Airway epithelial cell (primary cell): ENCODE results near the gene NOS3. TPM values are rescaled to one million over a fixed set of nuclear protein-coding genes. Genes with fewer than 3 reads are reported as not detected.

Source experiments
- total RNA-seq: library from RNA; depleted of rRNA; stranded (reverse); fragments of >200 nt; gene quantifications from 2 replicates; pipeline ENCODE4 v1.2.3, GENCODE V29; 2015

NOS3 gene
- 0.49 and 0.51 TPM in 2 replicates for total RNA-seq

GRCh38 chr7:150990416-150991186 is at the start of gene NOS3:
NOS3 (plus strand) TSS chr7:150991017; CDS start chr7:150993804, 2,787 bp downstream.

GRCh38 chr7:150978126-150978789 is 12.6 kb upstream of the NOS3 start, which contains the start of gene KCNH2:
KCNH2 (minus strand) TSS chr7:150978321; CDS start chr7:150977913, 408 bp downstream.

GRCh38 chr7:151024435-151025056 is 33.7 kb downstream of the NOS3 start, which contains the start of gene ATG9B:
ATG9B (minus strand) TSS chr7:151024494; CDS start chr7:151024423, 71 bp downstream.

GRCh38 chr7:151028131-151028947 is 37.5 kb downstream of the NOS3 start, which contains the start of gene ABCB8:
ABCB8 (plus strand) TSS chr7:151028450; CDS start chr7:151028516, 66 bp downstream.

GRCh38 chr7:151047976-151048815 is 57.4 kb downstream of the NOS3 start, which contains the start of gene ASIC3:
ASIC3 (plus strand) TSS chr7:151048531; CDS start chr7:151048886, 355 bp downstream.

GRCh38 chr7:151057506-151057988 is 66.7 kb downstream of the NOS3 start, which contains the start of gene CDK5:
CDK5 (minus strand) TSS chr7:151057897; CDS start chr7:151057848, 49 bp downstream.

GRCh38 chr7:151059367-151060112 is 68.7 kb downstream of the NOS3 start, which contains the start of gene SLC4A2:
SLC4A2 (plus strand) TSS chr7:151059589; CDS start chr7:151061988, 2,399 bp downstream.

Other genes starting within 250 kb of the NOS3 start
- not detected in 2 replicates for gene TMEM176B, start 190.7 kb upstream of the NOS3 start, total RNA-seq
- not detected in 2 replicates for gene TMEM176A, start 190.2 kb upstream of the NOS3 start, total RNA-seq
- gene AOC1, start 138.5 kb upstream of the NOS3 start, total RNA-seq, result 0.14 TPM in 1 of 2 replicates, not detected in the other
- 0.07 TPM in 1 of 2 replicates, not detected in the other for gene KCNH2, start 12.7 kb upstream of the NOS3 start, total RNA-seq
- gene ATG9B, start 33.5 kb downstream of the NOS3 start, total RNA-seq, result not detected in 2 replicates
- gene ABCB8, start 37.4 kb downstream of the NOS3 start, total RNA-seq, result 30.5 and 38.6 TPM in 2 replicates
- 0.14 TPM in 1 of 2 replicates, not detected in the other for gene ASIC3, start 57.5 kb downstream of the NOS3 start, total RNA-seq
- gene CDK5, start 66.9 kb downstream of the NOS3 start, total RNA-seq, result 17.0 and 17.4 TPM in 2 replicates
- gene SLC4A2, start 68.6 kb downstream of the NOS3 start, total RNA-seq, result 55.0 and 69.0 TPM in 2 replicates
- 54.4 and 59.1 TPM in 2 replicates for gene FASTK, start 89.8 kb downstream of the NOS3 start, total RNA-seq
- gene TMUB1, start 92.5 kb downstream of the NOS3 start, total RNA-seq, result 45.3 and 59.7 TPM in 2 replicates
- 85.1 and 99.0 TPM in 2 replicates for gene AGAP3, start 95.5 kb downstream of the NOS3 start, total RNA-seq
- gene GBX1, start 176.7 kb downstream of the NOS3 start, total RNA-seq, result not detected in 2 replicates
- not detected in 2 replicates for gene ASB10, start 196.2 kb downstream of the NOS3 start, total RNA-seq
- gene H2BK1, start 219.5 kb downstream of the NOS3 start, total RNA-seq, result not detected in 2 replicates
- 42.6 and 62.3 TPM in 2 replicates for gene ABCF2, start 236.2 kb downstream of the NOS3 start, total RNA-seq
- 39.0 and 40.6 TPM in 2 replicates for gene CHPF2, start 241.5 kb downstream of the NOS3 start, total RNA-seq